DMS53 treated with DMSO at 0.1 percent for 48 hours (cell line): Measurements from ENCODE around the gene PMFBP1.

ENCODE experiments used
- DNase-seq: peaks from one replicate; lab custom pipeline; 2025; ENCODE audit not compliant: unreplicated experiment; lab: John Stamatoyannopoulos, UW

PMFBP1 gene

DNA sequence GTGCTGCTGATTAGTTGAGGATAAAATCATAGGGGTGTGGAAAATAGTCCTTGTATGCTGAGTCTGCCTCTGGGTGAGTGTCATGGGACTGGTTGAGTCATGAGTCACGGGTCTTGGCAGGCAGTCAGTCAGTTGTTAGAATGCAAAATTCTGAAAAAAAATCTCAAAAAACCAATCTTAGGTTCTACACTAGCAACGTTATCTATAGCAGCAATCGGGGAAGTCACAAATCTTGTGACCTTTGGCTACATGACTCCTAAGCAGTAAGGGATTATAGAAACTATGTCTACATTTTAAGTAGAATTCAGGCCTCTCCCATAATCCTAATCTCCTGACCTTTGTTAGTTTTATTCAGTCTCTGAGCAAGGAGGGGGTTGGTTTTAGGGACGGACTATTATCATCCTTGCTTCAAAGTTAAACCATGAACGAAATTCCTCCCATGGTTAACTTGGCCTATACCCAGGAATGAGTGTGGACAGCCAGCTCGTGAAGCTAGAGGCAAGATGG lies 18.0 kb upstream of the PMFBP1 start:
- no peak for DNase-seq

DNA sequence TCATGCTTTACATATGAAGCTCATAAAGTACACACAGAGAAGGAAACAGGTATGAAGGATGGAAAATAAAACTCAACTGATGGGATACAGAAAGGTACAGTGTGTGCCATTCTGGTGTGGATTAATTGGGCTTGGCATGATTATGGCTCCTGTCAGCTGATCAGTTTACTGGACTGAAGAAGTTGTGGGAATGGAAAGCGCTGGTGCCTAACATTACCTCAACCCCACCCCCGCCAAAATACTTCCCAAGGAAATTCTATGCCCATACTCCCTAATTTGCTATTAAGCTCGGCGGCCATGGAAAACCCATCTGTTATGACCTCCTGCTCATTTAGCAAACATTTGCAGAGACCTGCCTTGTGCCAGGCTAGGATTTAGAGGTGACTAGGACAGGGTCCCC lies 16.6 kb upstream of the PMFBP1 start:
- DNase-seq = no peak

DNA sequence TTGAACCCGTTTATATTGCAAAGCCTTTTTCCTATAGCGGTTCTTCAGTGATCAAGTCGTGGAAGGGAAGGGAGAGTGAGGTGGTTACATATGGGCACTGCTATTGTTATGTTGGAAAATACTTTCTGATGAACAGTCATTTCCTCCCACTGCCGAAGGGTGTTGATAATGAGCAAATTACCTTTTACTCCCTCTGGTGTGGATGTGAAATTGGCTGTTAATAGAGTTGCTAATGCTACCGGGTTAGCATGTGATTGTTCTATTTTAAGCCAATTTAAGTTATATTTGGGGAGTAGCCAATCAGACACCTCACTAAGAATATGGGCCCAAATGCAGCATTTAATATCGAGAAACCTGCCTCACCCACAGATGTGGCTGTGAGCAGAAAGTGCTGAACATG lies 15.6 kb upstream of the PMFBP1 start:
- DNase-seq = no peak

DNA sequence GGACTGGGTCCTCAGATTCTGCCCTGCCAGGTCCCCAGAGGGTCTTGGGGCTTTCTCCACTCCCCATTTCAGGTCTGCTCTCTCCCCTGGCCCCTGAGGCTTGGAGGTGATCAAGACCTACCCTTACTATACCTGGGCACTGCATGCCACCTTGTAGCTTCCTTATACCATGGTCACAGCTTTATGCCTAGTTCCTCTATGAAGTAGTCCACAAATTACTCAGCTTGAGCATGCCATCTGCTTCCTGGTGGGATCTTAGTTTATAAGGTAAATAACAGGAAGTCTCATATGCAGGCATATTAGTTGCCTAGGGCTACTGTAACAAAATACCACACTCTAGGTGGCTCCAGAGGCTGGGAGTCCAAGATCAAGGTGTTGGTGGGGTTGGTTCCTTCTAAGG lies 11.0 kb upstream of the PMFBP1 start:
- DNase-seq = peak; percentile 34

DNA sequence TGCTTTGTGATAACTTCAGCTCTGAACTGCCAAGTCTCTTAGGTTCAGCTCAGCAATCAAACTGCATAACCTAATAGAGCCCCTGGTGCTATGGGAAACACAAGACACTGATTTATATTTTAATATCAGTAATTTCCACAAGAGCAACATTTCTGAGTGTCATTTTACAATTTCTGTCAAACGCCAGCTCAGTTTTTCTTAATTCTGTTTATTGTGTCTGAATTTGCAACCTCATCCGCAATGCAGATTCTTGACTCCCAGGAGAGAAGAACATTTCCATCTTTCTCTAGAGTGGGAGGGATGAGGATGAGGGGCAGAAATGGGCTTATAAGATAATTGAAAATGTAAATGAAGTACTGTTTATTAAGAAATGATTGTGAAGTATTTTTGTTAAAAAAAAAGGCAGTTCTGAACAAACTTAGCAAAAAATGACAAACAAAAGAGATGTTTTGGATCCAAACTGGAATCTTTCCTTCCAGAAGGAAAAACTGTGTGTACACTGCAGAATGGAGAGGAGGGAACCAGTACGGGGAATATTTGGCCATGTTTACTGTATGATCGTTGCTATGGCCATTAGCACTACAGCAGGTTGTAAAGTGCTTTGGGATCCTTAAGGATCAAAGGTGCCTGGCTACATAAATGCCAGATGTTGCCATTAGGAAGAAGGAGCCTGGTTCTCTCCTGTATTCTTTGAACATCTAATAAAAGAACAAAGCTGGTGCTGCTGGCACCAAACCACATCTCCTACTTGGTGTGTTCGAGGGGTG lies 7.4 kb upstream of the PMFBP1 start:
- no peak for DNase-seq

DNA sequence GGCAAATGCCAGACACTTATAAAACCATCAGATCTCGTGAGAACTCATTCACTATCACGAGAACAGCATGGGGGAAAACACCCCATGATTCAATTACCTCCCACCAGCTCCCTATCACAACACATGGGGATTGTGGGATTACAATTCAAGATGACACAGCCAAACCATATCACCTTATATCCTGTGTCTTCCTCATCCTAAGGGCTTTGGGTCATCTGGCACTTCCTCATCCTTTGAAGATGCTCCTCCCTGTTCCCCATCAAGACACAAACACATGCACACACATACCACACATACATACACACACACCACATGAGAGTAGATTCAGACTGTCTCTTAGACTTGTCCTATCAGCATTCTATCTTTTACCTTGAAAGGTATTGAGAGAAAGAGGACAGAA lies 2.8 kb upstream of the PMFBP1 start:
- no peak for DNase-seq

DNA sequence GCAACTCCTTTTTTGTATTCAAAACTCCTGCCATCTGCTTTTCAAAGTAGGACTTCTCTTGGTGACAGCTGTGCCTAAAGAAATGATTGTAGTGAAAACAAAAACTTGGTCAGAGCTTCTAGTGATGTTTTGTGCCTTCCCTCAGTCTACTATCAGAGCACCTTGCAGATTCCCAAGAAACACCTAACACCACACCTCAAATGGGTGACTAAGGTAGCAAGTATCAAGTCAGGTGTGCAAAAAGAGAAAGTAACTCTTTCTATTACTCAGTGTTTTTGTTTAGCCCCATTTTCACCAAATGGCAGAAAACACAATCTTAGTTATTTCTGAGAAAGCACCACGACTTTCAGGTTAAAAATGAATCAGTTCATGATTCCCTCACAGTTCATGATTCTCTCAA lies 2.0 kb upstream of the PMFBP1 start:
- DNase-seq = no peak

DNA sequence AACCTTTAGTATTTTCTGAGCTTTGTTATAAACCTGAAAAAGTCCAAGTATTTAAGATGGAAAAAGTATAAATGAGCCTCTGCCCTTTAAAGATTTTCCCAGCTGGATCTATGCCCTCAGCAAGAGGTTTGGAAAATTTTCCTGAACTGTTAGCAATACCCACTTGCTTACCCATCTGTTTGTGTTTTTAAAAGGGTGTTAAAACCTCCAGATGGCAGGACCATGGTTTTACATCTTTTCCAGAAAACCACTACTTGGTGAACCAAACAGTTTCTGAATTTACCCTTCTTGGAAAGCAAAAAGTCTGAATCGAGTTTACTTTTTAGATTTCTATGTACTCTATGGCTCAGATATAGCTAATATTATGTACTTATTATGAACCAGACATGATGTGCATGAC lies 719 bp downstream of the PMFBP1 start:
- DNase-seq = no peak

DNA sequence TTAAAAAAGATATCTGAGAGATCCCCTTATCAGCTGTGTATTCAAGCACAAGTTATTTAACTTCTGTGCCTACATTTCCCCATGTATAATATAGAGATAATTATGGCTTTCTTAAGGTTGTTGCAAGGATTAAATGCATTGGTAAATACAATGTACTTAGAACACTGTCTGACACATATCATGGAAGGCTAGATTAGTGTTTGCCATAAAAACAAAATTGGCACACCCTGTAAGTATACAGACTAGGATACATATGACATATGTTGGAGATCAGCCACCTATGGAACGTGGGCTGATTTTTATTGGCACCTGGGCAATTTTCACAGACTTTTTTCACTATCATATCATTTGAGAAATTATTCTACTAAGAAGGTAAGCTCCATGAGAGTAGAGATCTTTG lies 2.2 kb downstream of the PMFBP1 start:
- DNase-seq = no peak

DNA sequence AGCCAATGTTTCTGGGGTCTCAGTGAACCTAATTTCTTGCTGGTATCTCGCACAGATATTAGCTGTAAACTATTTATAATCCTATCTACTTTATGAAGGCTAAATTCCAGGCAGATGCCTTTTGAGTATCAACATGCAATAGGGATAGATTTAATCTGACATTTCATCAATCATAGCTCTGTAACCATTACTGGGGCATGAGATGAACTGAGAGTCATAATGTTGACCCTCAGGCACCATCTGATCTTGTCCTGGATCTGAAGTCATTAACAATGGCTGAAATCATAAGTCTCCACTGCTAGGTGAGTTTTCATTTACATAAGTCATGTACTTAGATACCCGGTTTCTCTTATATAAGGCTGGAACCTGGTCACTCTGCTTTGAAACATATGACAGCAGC lies 3.6 kb downstream of the PMFBP1 start:
- no peak for DNase-seq

DNA sequence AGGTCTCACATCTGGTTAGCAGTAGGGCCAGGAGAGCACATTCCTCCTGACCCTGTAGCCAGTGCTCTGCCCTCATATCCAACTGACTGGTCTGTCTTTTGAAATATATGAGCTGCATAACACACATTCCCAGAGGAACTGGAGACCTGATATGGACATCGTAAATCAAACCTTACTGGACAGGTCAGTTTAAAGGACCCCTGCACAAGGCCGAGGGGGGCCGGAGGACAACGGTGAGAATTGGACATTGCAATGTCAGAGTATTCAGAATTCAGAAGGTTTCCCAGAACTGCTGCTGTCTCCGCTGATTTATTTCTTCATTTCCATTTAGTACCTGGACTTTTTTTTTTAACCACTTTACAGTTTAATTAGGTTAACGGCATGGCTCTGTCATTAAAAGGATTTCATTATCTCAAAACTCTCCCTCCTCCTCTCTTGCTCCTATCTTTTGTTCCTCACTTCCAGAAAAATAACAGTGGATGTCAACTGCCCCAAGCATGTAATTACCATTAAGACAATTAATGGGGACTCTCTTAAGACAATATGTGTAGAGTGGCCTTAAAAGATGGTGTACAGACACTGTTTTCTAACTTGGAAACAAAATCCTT lies 4.9 kb downstream of the PMFBP1 start:
- no peak for DNase-seq

DNA sequence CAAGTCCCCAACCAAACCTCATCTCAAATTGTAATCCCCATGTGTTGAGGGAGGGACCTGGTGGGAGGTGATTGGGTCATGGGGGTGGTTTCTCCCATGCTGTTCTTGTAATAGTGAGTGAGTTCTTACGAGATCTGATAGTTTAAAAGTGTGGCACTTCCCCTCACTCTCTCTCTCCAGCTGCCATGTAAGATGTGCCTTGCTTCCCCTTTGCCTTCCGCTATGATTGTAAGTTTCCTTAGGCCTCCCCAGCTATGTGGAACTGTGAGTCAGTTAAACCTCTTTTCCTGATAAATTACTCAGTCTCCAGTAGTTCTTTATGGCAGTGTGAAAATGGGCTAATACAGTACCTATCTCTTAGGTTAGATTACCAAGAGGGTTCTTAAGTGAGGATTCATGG lies 5.8 kb downstream of the PMFBP1 start:
- DNase-seq = no peak

DNA sequence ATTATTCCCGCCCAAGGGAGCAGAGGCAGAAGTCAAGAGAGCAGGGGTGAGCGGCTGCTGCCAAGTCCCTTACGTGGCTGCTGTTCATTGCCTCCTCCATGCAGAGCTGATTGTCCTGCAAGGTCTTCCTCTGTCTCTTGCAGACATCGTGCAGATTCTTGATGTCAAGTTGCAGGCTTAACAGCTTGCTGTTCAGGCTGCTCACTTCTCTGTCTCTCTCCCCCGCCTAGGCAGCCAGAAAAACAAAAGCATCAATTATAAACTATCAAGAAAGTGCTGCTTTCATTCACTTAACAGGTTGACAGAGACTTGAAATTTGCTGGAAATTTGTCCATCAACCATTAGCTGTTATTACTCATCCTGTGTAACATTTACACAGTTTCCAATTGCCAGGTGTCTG lies 7.3 kb downstream of the PMFBP1 start:
- DNase-seq = no peak

DNA sequence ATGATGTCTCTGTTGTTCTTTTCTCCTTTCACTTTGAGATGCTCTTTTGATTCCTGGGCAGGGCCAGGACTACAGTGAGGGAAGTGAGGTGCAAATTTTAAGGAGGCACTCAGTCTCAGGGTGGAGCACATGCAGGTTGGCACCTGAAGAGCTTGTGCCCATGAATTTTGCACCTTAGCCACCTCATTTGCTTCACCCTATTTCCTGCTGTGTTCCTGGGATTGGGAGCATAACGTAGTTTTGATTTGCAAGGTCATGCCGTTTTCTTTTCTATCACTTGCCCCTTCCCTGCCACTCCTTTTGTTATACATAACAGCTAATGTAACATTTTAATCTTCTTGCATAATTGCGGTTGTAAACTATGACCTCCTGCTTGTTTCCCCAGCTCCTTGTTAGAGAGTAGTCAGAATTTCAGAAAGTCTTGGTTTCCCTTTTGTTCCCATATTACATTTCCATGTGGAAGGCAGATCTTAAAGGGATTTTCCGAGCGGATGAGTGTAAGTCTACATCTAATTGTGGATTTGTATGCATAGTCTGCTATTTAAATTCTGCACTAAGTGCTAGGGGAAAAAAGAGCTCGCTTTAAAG lies 9.8 kb downstream of the PMFBP1 start:
- DNase-seq = no peak

DNA sequence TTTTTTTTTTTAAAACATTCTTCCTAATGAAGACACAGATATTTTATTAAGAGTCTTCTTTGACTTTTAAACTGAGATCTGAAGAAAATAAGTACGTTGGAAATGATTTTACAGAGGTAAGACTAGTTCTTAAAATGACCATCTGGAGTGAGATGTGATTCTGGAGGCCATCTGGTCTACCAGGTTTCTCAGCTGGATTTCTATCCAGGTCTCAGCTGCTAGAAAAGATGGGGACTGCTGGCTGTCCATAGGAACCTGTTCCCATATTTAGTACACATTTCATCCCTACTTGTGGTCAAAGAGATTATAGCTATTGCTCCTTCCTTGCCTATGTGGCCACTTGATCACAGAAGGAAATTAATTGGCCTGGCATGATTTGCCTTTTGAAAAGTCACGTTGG lies 12.2 kb downstream of the PMFBP1 start:
- no peak for DNase-seq

DNA sequence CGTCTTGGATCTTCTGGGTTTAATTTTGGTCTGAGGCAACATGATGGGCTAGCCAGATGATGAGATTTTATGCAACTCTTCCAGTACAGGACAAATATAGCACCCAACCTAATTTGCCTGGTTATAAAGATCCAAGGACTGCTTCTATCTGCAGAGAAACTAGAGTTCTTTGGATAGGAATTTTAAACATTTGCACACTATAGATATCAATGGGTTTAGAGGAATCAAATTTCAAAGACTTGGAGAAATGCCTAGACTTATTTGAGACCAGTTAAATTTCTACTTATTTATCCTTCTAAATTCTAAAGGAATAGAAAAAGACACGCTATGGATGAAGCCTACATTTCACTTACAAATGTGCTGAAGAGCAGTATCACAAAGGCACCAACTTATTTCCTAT lies 12.6 kb downstream of the PMFBP1 start:
- no peak for DNase-seq

DNA sequence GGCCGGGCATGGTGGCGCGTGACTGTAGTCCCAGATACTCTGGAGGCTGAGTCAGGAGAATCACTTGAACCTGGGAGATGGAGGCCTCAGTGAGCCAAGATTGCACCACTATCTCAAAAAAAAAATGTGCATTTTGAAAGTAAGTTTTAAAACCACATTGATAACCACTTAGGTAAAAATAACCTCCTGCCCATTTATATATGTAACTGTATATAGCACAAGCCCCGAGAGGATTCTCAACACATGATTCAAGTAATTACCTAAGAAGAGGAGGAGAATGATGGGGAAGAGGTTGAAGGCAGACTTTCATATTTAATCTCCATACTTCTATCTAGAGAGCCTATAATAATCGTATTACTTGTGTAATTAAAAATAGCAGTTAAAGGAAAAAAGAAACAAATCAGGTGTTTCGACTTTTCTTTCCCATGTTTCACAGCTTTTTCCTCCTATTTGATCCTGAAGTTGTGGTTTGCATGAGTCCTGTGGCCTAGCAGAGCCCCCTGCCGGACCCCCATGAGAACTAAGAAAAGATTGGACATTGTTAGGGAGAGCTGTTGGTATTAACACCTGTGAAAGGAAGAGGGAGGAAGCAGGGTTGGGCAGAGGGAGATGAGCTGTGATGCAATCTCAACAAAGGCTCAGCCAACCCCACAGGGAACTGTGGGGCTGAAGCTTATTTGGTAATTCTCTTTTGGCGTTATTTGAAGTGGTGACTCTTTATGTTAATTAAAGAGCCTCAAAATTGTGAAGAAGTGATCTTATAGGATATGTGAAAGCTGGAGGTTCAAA lies 22.1 kb downstream of the PMFBP1 start:
- no peak for DNase-seq

DNA sequence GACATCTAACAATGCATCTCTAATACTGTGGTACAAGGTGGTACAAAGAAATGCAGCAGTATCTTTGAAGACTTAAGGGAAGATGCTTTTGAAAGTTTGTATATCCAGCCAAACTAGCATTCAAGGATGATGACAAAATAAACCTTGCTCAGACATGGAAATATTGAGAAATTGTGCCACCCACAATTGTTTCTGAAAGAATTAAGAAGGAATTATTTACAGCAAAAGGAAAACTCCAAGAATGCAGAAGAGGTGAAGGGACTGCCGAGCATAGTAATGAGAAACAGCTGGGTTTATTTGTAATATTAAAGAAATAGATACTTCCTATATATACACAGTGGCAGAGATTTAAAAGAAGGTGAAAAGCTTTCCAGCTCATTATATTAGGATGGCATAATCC lies 29.5 kb downstream of the PMFBP1 start:
- DNase-seq = no peak

DNA sequence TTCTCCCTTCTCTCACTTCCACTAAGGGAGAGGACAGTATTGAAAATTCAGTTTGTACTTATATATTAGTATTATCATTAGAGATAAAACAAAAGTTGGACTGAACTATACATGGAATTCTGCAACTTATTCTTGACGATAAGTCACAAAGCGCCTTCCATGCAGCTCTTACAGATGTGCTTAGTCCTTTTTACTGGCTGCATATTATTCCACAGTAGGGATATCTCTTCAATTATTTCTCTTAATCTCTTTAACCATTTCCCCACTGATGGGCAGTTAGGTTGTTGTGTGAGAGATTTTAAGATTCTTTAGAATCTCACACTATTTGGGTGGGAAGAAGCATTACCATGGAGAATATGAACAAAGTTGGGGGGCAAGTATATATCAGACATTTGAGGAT lies 32.0 kb downstream of the PMFBP1 start:
- no peak for DNase-seq

DNA sequence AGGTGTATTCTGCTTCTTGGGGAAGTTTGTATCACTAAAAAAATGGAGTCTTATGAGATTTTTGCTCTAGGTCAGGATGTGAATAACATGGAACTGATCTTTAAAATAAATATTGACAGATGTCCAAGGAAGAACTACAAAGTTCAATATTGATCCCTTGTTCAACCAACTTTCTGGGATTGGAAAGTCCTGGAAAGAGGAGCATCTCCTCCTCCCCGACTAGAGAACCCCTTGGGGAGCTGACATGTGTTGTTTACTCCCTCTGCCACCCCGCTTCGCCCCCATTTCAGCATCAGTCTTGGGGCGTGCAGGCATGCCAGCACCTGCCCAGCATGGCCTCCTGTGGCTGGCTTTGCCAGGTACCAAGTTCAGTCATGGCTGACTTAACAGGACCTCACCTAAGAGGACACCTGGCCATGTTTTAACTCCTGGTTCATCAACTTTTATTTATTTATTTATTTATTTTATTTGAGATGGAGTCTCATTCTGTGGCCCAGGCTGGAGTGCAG lies 33.8 kb downstream of the PMFBP1 start:
- no peak for DNase-seq

DNA sequence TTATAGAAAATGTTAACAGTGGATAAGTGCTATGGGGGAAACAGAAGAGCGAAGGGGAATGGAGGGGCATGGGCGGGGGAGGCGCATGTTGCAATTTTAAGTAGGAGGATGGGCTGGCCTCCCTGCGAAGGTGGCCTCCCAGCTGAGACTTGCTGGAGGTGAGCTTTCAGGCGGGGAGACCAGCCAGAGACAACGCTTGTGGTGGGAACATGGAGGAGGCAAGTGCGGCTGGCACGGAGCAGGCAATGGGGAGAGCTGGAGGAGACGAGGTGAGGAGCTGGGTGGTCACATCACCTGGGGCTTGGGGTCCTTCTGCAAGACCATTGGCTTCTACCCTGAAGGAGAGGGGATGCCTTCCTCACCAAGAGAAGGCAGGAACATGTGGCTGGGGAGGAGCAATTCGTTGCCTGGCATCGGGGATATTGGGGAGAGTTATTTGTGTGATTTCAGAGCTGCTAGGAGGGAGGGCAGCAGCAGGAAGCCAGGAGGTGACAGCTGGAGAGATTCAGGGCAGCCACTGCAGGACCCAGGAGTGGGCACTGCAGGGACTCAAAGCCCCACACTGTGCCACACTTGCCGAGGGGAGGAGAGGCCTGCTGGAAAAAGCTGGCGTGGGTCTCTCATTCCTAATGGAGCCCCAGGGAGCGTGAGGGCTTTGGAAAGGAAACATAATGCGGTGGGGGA lies 34.4 kb downstream of the PMFBP1 start:
- no peak for DNase-seq
